ENCODE results near the gene CDC25B. TPM values are rescaled to one million over a fixed set of nuclear protein-coding genes. Genes with fewer than 3 reads are reported as not detected.

The CDC25B gene
- total and polyA plus RNA-seq, 2 of the 13 experiments (the other 11 are each of a cell fraction or from before 2014, with no cell fraction given) = 14.5 to 19.4 TPM

GRCh38 chr20:3795511-3796468 lies at the start of gene CDC25B (continued):
- TF ChIP-seq REST (IDR thresholded peaks at IDR 0.05; ENCODE audit: borderline replicate concordance in 1 of 2, low read depth in 1 of 2, low read length in 2 of 2) (no peak; a peak in 1 of 4 replicates), SIX4 (CRISPR knock-in tag; IDR thresholded peaks at IDR 0.05) (no peak), KAT2B (IDR thresholded peaks at IDR 0.05; ENCODE audit: borderline replicate concordance, low read depth, low read length) (no peak), ZNF446 (CRISPR knock-in tag; IDR thresholded peaks at IDR 0.05) (peak; percentile 22), ELF1 (CRISPR knock-in tag; IDR thresholded peaks at IDR 0.05) (peak; percentile 77), EED (CRISPR knock-in tag; IDR thresholded peaks at IDR 0.05) (peak; percentile 78; the same call in 1 of the 2 replicates), ZMAT5 (CRISPR knock-in tag; IDR thresholded peaks at IDR 0.05; ENCODE audit: borderline replicate concordance, low read depth) (no peak), SP4 (CRISPR knock-in tag; IDR thresholded peaks at IDR 0.05) (peak; percentile 75), MATR3 (CRISPR knock-in tag; IDR thresholded peaks at IDR 0.05) (no peak), ZNF703 (CRISPR knock-in tag; IDR thresholded peaks at IDR 0.05; ENCODE audit: borderline replicate concordance) (no peak), GRHL1 (CRISPR knock-in tag; conservative IDR thresholded peaks at IDR 0.05) (no peak), TBP (CRISPR knock-in tag; IDR thresholded peaks at IDR 0.05) (no peak), RNF219 (CRISPR knock-in tag; IDR thresholded peaks at IDR 0.05) (no peak), ZNF362 (CRISPR knock-in tag; IDR thresholded peaks at IDR 0.05; ENCODE audit: borderline replicate concordance) (peak; percentile 59), HDAC2 (CRISPR knock-in tag; IDR thresholded peaks at IDR 0.05) (peak; percentile 75; the same call in 1 of the 2 replicates)

All from HepG2 (cell line).